Thyroid gland (tissue), 4 donors: ENCODE results near the gene ENPP3. TPM values are rescaled to one million over a fixed set of nuclear protein-coding genes. Genes with fewer than 3 reads are reported as not detected.

ENCODE experiments used
- DNase-seq, 2 donors: peaks; one replicate each; pipeline ENCODE4 v3.0.0-alpha.2; 2019
- H3K27ac ChIP-seq, 3 donors: fragments of 200-600 bp; sonication (generic); 1 replicate in 2 of 3; 2 replicates in 1 of 3; pipeline ENCODE4 v1.5.1; 2016 to 2019; ENCODE audit warnings: mild to moderate bottlenecking in 1 of 3, moderate library complexity in 1 of 3
- H3K27me3 ChIP-seq: fragments of 200-600 bp; sonication (generic); one replicate; pipeline ENCODE4 v1.5.1; 2019
- H3K36me3 ChIP-seq, 2 donors: fragments of 200-600 bp; sonication (generic); one replicate each; pipeline ENCODE4 v1.5.1; 2016 to 2019
- H3K4me1 ChIP-seq, 2 donors: fragments of 200-600 bp; sonication (generic); one replicate each; pipeline ENCODE4 v1.5.1; 2017 to 2019
- H3K4me3 ChIP-seq, 3 donors: fragments of 200-600 bp; sonication (generic); replicated peaks in 1 of 3; 1 replicate in 2 of 3; 2 replicates in 1 of 3; pipeline ENCODE4 v1.5.1; 2016; ENCODE audit warnings: mild to moderate bottlenecking in 1 of 3
- H3K9me3 ChIP-seq: fragments of 200-600 bp; sonication (generic); one replicate; pipeline ENCODE4 v1.5.1; 2017
- CTCF ChIP-seq, 6 experiments: fragments of 200-600 bp in 3 of 6; fragments of 450-650 bp in 3 of 6; sonication (generic) in 3 of 6; IDR thresholded peaks; one replicate each; pipeline ENCODE4 v1.5.1; 2016 to 2019; ENCODE audit warnings: antibody characterized with exemption in 6 of 6, mild to moderate bottlenecking in 2 of 6, inconsistent platforms in 1 of 6, moderate library complexity in 1 of 6
- POLR2A ChIP-seq, 2 donors: fragments of 450-650 bp; IDR thresholded peaks; one replicate each; pipeline ENCODE4 v1.6.1; 2017; ENCODE audit warnings: antibody characterized with exemption in 2 of 2, mild to moderate bottlenecking in 2 of 2, moderate library complexity in 1 of 2
- WGBS, 2 donors: methylation state at CpG; one replicate each; pipeline ENCODE4 v1.1.5; 2017; 5-methylcytosine and 5-hydroxymethylcytosine counted together
- intact Hi-C: fragments of 100-400 bp; cut with DNase I; formaldehyde crosslinking; loops from one replicate; pipeline ENCODE4 v1.15.1; 2023
- total RNA-seq, 4 donors: library from RNA; depleted of rRNA; stranded (reverse); fragments of >200 nt; gene quantifications; one replicate each; pipeline ENCODE4 v1.2.3, GENCODE V29; 2016

Gene ENPP3
- total RNA-seq, 4 donors from 2014 or later, result 0.29 to 2.1 (median 0.85) TPM

GRCh38 chr6:131729550-131729949 lies 92.4 kb downstream of the ENPP3 start:
- H3K27ac ChIP-seq, result no peak overlapping the region
- intact Hi-C loops, result no loop called here
- no peaks in the 10 kb centered on the region for H3K27me3 ChIP-seq
- H3K4me3 ChIP-seq, result no peak overlapping the region
- DNase-seq, result no peak
- 85 to 88% methylated on average over 4 of the region's 4 CpGs for whole genome bisulfite sequencing, 2 donors
- no peaks in the 10 kb centered on the region for H3K36me3 ChIP-seq
- no peak for TF ChIP-seq POLR2A (IDR thresholded peaks at IDR 0.05)
- TF ChIP-seq CTCF (IDR thresholded peaks at IDR 0.05), result no peak
- no peaks in the 10 kb centered on the region for H3K4me1 ChIP-seq
- no peaks in the 10 kb centered on the region for H3K9me3 ChIP-seq

- Histone ChIP-seq H3K27ac (no peak overlapping the region), H3K4me1 (no peaks in the 10 kb centered on the region), H3K27me3 (no peaks in the 10 kb centered on the region), H3K4me3 (no peak overlapping the region), H3K36me3 (no peaks in the 10 kb centered on the region), H3K9me3 (no peaks in the 10 kb centered on the region)
- 91 to 92% methylated on average over 5 of the region's 5 CpGs for WGBS, 2 donors
- no peak for DNase-seq
- TF ChIP-seq POLR2A (IDR thresholded peaks at IDR 0.05) (no peak), CTCF (IDR thresholded peaks at IDR 0.05) (no peak)
- intact Hi-C loops, result no loop called here
Observed at GRCh38 chr6:131730264-131730663, 93.2 kb downstream of the ENPP3 start.

- TF ChIP-seq CTCF (IDR thresholded peaks at IDR 0.05) (no peak), POLR2A (IDR thresholded peaks at IDR 0.05) (no peak)
Observed at GRCh38 chr6:131731224-131731623, 94.1 kb downstream of the ENPP3 start.

GRCh38 chr6:131733376-131734016 lies 96.4 kb downstream of the ENPP3 start:
- 83 to 89% methylated on average over 9 of the region's 9 CpGs for WGBS, 2 donors
- H3K36me3 ChIP-seq, result no peaks in the 10 kb centered on the region
- no peaks in the 10 kb centered on the region for H3K9me3 ChIP-seq
- no peaks in the 10 kb centered on the region for H3K27me3 ChIP-seq
- TF ChIP-seq CTCF (IDR thresholded peaks at IDR 0.05) (no peak), POLR2A (IDR thresholded peaks at IDR 0.05) (no peak)
- H3K4me3 ChIP-seq, result no peak overlapping the region
- no peak for DNase-seq
- intact Hi-C loops, result no loop called here
- H3K4me1 ChIP-seq, result no peaks in the 10 kb centered on the region
- no peak overlapping the region for H3K27ac ChIP-seq

More at GRCh38 chr6:131731224-131731623, 94.1 kb downstream of the ENPP3 start:
- Histone ChIP-seq H3K27me3 (no peaks in the 10 kb centered on the region), H3K9me3 (no peaks in the 10 kb centered on the region), H3K27ac (no peak overlapping the region), H3K4me3 (no peak overlapping the region), H3K4me1 (no peaks in the 10 kb centered on the region), H3K36me3 (no peaks in the 10 kb centered on the region)
- intact Hi-C loops, result no loop called here
- no peak for DNase-seq

- Histone ChIP-seq H3K36me3 (no peaks in the 10 kb centered on the region), H3K9me3 (no peaks in the 10 kb centered on the region), H3K27ac (no peak overlapping the region), H3K27me3 (no peaks in the 10 kb centered on the region), H3K4me3 (no peak overlapping the region), H3K4me1 (no peaks in the 10 kb centered on the region)
- 83 to 84% methylated on average over 9 of the region's 9 CpGs for WGBS, 2 donors
- TF ChIP-seq CTCF (IDR thresholded peaks at IDR 0.05) (no peak), POLR2A (IDR thresholded peaks at IDR 0.05) (no peak)
- DNase-seq, result no peak
- intact Hi-C loops, result no loop called here
Observed at GRCh38 chr6:131736003-131736596, 99.0 kb downstream of the ENPP3 start.
